ENCODE data around the gene PPP6R2. TPM values are rescaled to one million over a fixed set of nuclear protein-coding genes. Genes with fewer than 3 reads are reported as not detected.

The PPP6R2 gene
- total RNA-seq, 6 experiments from 2014 or later: 38.3 to 80.3 (median 54.4) TPM

DNA sequence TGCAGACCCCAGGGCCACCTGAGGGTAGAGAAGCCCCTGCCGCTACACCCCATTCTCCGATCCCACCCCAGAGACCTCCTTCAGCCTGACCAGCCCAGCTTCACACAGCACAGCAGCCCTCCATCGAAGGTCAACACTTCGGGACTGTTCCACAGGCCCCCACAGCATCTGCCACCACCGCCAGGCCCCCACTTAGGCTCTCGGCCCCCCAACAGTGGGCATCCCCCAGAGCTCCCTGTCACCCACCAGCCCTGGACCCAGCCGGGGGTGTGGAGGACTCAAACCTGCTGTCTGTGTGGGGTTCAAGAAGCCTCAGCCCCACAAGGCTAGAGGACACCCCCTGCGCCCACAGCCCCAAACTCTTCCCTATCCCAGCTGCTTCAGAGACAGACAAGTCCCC lies 125.5 kb downstream of the PPP6R2 start:
- no peak overlapping the region for H3K27ac ChIP-seq
- no peak overlapping the region for H3K4me3 ChIP-seq
- no CpG with 5 or more reads among the region's 8 CpGs for WGBS (ENCODE audit: insufficient coverage, low coverage, low lambda C conversion rate, missing lambda C conversion rate)
- intact Hi-C loops (cut with DNase I): no loop called here
- no peak for ATAC-seq
- H3K4me1 ChIP-seq: peaks cover 0 to 5% (median 2%) of the 10 kb centered on the region in 4 donors
- H3K36me3 ChIP-seq: peaks cover 0 to 40% (median 22%) of the 10 kb centered on the region in 4 donors
- H3K9me3 ChIP-seq: no peaks in the 10 kb centered on the region
- no peaks in the 10 kb centered on the region for H3K27me3 ChIP-seq
- TF ChIP-seq, protein P1, sequence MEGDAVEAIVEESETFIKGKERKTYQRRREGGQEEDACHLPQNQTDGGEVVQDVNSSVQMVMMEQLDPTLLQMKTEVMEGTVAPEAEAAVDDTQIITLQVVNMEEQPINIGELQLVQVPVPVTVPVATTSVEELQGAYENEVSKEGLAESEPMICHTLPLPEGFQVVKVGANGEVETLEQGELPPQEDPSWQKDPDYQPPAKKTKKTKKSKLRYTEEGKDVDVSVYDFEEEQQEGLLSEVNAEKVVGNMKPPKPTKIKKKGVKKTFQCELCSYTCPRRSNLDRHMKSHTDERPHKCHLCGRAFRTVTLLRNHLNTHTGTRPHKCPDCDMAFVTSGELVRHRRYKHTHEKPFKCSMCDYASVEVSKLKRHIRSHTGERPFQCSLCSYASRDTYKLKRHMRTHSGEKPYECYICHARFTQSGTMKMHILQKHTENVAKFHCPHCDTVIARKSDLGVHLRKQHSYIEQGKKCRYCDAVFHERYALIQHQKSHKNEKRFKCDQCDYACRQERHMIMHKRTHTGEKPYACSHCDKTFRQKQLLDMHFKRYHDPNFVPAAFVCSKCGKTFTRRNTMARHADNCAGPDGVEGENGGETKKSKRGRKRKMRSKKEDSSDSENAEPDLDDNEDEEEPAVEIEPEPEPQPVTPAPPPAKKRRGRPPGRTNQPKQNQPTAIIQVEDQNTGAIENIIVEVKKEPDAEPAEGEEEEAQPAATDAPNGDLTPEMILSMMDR (IDR thresholded peaks at IDR 0.05): no peak
- no peak for TF ChIP-seq POLR2A (IDR thresholded peaks at IDR 0.05)
- DNase-seq: no peak

DNA sequence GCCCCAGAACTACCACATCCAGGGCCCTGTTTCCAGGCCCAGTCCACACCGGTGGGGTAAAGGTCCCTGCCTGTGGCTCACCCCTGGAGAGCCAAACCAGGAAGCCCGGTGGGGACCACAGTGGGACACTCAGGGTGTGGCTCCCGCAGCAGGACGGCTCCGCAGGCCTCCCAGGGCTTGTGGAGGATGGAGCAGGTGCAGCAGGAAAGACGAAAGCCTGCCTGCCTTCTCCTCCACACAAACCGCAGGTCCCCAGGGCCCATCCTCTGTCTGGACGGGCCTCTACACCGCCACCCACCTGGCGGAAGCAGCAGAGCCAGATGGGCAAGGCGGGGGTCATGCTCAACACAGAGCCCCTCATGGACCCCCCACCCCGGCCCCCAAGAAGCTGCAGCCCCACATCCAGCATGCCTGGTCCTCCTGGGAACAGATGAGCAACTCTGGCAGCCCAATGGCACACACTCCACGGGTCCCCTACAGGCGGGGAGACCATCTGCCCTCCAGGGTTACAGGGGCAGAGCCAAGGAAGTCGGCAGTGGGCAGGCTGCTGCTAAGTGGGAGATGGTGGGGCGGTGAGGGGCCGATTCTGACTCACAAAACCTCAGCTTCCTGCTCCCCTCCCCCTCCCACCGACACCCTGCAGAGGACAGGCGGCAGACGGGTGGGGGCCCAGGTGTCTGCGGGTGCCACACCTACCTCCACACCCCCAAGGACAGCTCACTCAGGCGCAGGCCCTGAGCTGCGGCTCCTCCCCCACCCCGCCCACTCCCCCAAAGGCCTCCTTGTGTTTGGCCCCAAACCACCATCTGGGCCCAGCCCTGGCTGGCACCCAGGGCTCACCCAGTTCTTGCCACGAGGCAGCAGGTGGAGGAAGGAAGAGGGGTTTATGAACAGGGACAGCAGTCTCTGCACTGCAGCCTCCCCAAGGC lies 126.5 kb downstream of the PPP6R2 start:
- Histone ChIP-seq H3K4me1 (peaks cover 0 to 8% (median 4%) of the 10 kb centered on the region in 4 donors), H3K4me3 (no peak overlapping the region), H3K27me3 (no peaks in the 10 kb centered on the region), H3K27ac (no peak overlapping the region), H3K9me3 (no peaks in the 10 kb centered on the region), H3K36me3 (peaks cover 0 to 31% (median 17%) of the 10 kb centered on the region in 4 donors)
- intact Hi-C loops (cut with DNase I): no loop called here
- no peak for DNase-seq
- TF ChIP-seq, protein P1 (IDR thresholded peaks at IDR 0.05): no peak
- TF ChIP-seq POLR2A (IDR thresholded peaks at IDR 0.05): no peak
- 20% methylated on average over 1 of the region's 25 CpGs for WGBS (ENCODE audit: insufficient coverage, low coverage, low lambda C conversion rate, missing lambda C conversion rate)
- ATAC-seq: peak; percentile 19 to 56 (median 36)

DNA sequence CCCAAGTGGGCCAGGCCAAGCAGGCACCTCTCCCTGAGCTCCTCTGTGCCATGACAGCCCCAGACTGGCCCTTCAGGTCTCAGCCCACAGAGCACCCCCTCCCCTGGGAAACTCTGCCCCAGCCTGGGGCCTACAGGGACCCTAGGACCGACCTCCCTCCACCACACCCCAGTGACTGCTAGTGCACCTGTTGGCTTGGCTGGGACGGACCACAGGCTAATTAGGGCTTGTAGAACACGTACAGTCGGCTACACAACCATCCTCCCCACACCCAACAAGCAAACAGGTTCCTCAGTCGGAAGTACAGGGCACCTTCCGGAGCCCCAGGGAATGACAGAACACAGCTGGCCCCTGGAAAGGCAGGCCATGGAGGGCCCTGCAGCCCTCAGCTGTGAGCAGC lies 127.4 kb downstream of the PPP6R2 start:
- TF ChIP-seq, protein P1 (IDR thresholded peaks at IDR 0.05): no peak
- TF ChIP-seq POLR2A (IDR thresholded peaks at IDR 0.05): no peak
- no peak overlapping the region for H3K27ac ChIP-seq
- WGBS (ENCODE audit: insufficient coverage, low coverage, low lambda C conversion rate, missing lambda C conversion rate): 80% methylated on average over 3 of the region's 6 CpGs
- peaks cover 0 to 26% (median 13%) of the 10 kb centered on the region in 4 donors for H3K36me3 ChIP-seq
- ATAC-seq (no peak), DNase-seq (no peak)
- intact Hi-C loops (cut with DNase I): no loop called here
- peaks cover 0 to 13% (median 4%) of the 10 kb centered on the region in 4 donors for H3K4me1 ChIP-seq
- H3K4me3 ChIP-seq: no peak overlapping the region
- H3K9me3 ChIP-seq: no peaks in the 10 kb centered on the region
- no peaks in the 10 kb centered on the region for H3K27me3 ChIP-seq

DNA sequence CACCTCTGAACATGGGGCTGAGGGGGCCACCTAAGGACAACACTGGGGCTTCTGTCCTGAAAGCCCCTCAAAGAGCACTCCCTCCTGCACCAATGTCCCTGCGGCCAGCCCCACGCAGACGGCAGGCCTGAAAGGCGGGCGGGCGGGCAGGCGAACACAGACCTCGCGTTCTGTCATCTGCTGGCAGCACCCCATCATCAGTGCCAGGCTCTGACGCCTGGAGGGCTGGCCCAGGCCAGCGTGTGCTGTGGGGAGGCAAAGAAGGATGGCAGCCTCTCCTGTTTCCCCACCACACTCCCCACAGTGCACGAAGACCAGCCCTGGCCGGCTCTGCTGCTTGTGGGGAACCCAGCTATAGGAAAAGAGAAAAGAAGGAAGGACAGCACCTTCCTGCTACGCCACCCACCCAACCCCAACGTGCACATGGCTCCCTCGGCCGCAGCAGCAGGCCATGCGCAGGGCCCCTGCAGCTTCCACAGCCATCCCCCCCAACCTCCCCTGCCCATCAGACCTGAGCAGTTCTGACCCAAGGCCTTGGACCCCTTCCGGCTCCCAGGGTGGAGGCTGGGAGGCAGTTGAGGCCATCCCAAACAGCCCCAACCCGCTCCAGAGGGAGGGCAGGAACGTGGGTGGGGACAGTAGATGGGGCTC lies 128.2 kb downstream of the PPP6R2 start:
- no peaks in the 10 kb centered on the region for H3K27me3 ChIP-seq
- DNase-seq: no peak
- intact Hi-C loops (cut with DNase I): no loop called here
- peaks cover 0 to 17% (median 4%) of the 10 kb centered on the region in 4 donors for H3K4me1 ChIP-seq
- peaks cover 0 to 17% (median 7%) of the 10 kb centered on the region in 4 donors for H3K36me3 ChIP-seq
- TF ChIP-seq, protein P1 (IDR thresholded peaks at IDR 0.05): no peak
- no peak for TF ChIP-seq POLR2A (IDR thresholded peaks at IDR 0.05)
- H3K27ac ChIP-seq: no peak overlapping the region
- no peak for ATAC-seq
- no peaks in the 10 kb centered on the region for H3K9me3 ChIP-seq
- WGBS (ENCODE audit: insufficient coverage, low coverage, low lambda C conversion rate, missing lambda C conversion rate): 90% methylated on average over 4 of the region's 21 CpGs
- H3K4me3 ChIP-seq: no peak overlapping the region
